ENCODE data around the gene JAZF1. TPM values are rescaled to one million over a fixed set of nuclear protein-coding genes. Genes with fewer than 3 reads are reported as not detected.

The JAZF1 gene
- total and polyA plus RNA-seq, 8 donors: 0.58 to 16.7 (median 7.2) TPM

DNA sequence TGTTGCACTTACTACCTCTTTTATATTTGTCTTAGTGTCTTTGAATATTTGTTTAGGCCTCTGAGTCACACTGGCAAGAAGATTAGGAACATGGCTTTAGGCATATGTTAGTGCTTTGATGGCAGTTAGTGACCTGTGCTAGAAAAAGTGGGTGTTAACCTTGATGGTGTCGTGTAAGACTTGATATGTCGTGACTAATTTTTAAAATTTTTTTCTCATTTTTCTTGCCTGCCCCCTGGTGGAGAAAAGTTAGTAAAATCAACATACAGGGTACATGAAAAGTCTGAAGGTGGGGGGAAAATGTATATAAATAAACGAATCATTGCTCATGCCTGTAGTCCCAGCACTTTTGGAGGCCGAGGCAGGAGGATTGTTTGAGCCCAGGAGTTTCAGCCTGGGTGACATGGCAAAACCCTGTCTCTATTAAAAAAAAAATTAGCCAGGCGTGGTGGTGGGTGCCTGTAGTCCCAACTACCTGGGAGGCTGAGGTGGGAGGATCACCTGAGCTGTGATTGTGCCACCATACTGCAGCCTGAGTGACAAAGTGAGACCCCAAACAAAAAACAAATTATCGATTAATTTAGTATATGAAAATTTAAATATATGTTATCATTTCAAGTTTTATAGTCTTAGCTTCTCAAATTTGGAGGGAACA is 396.1 kb downstream of the JAZF1 start:
- intact Hi-C loops (cut with DNase I; ENCODE audit: low total_unique reads): no loop called here
- TF ChIP-seq POLR2A (IDR thresholded peaks at IDR 0.05) (no peak), POLR2AphosphoS5 (IDR thresholded peaks at IDR 0.05) (peak in 1 of 3 donors; percentile 69)
- TF ChIP-seq, protein P1, sequence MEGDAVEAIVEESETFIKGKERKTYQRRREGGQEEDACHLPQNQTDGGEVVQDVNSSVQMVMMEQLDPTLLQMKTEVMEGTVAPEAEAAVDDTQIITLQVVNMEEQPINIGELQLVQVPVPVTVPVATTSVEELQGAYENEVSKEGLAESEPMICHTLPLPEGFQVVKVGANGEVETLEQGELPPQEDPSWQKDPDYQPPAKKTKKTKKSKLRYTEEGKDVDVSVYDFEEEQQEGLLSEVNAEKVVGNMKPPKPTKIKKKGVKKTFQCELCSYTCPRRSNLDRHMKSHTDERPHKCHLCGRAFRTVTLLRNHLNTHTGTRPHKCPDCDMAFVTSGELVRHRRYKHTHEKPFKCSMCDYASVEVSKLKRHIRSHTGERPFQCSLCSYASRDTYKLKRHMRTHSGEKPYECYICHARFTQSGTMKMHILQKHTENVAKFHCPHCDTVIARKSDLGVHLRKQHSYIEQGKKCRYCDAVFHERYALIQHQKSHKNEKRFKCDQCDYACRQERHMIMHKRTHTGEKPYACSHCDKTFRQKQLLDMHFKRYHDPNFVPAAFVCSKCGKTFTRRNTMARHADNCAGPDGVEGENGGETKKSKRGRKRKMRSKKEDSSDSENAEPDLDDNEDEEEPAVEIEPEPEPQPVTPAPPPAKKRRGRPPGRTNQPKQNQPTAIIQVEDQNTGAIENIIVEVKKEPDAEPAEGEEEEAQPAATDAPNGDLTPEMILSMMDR (IDR thresholded peaks at IDR 0.05): peak in 4 of 7 experiments; percentile 11 to 53 (median 34)
- WGBS, 5 donors: 48 to 60% (median 57%) methylated on average over 6 of the region's 6 CpGs
- peak in 1 of 2 donors; percentile 72 for DNase-seq
- peaks cover 17 to 45% (median 44%) of the 10 kb centered on the region in 4 donors for H3K36me3 ChIP-seq
- peak overlapping the region in 1 of 5 donors; percentile 24 for H3K27ac ChIP-seq
- H3K27me3 ChIP-seq: no peaks in the 10 kb centered on the region
- peaks cover 0 to 29% (median 20%) of the 10 kb centered on the region in 4 donors for H3K4me1 ChIP-seq
- H3K4me3 ChIP-seq: no peak overlapping the region
- no peaks in the 10 kb centered on the region for H3K9me3 ChIP-seq

DNA sequence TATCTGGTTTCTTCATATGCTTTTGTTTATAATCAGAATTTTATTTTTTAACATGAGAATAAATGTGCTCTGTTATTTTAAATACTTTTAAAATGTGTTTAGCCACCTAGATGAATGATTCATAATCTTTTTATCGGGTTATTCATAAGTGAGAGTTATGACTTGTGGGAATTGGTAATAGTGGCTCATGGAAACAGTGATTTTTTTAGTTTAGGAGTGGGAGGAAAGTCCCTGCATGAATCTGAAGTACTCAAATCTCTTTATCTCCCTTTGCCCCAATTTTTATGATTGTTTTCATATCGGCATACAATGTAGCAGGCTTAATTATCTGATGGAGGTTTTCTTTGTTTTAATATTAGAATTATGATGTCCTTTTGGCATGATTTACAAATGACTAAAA is 397.7 kb downstream of the JAZF1 start:
- peaks cover 0 to 29% (median 22%) of the 10 kb centered on the region in 4 donors for H3K4me1 ChIP-seq
- DNase-seq: no peak
- no peaks in the 10 kb centered on the region for H3K27me3 ChIP-seq
- no peak overlapping the region for H3K27ac ChIP-seq
- H3K9me3 ChIP-seq: no peaks in the 10 kb centered on the region
- no peak overlapping the region for H3K4me3 ChIP-seq
- TF ChIP-seq POLR2A (IDR thresholded peaks at IDR 0.05) (no peak), EP300 (IDR thresholded peaks at IDR 0.05) (no peak), POLR2AphosphoS5 (IDR thresholded peaks at IDR 0.05) (no peak)
- TF ChIP-seq, protein P1 (IDR thresholded peaks at IDR 0.05): no peak
- peaks cover 9 to 32% (median 30%) of the 10 kb centered on the region in 4 donors for H3K36me3 ChIP-seq
- intact Hi-C loops (cut with DNase I; ENCODE audit: low total_unique reads): no loop called here
- 25 to 47% (median 45%) methylated on average over 2 of the region's 2 CpGs for WGBS, 5 donors

DNA sequence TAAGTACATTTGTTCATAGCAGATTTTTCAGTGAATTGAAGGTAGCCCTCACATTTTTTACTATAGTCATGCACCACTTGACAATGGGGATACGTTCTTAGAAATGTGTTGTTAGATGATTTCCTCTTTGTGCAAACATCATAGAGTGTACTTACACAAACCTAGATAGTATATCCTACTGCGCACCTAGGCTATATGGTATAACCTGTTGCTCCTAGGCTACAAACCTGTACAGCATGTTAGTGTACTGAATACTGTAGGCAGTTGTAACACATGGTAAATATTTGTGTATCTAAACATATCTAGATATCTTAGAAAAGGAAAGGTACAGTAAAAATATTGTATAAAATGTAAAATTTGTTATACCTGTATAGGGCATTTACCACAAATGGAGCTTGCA is 399.4 kb downstream of the JAZF1 start:
- Histone ChIP-seq H3K27me3 (no peaks in the 10 kb centered on the region), H3K9me3 (no peaks in the 10 kb centered on the region), H3K36me3 (peaks cover 9 to 20% (median 14%) of the 10 kb centered on the region in 4 donors), H3K27ac (no peak overlapping the region), H3K4me3 (no peak overlapping the region), H3K4me1 (peaks cover 0 to 36% (median 26%) of the 10 kb centered on the region in 4 donors)
- no peak for DNase-seq
- intact Hi-C loops (cut with DNase I; ENCODE audit: low total_unique reads): no loop called here
- 48 to 78% (median 64%) methylated on average over 2 of the region's 2 CpGs for WGBS, 5 donors
- no peak for TF ChIP-seq EP300 (IDR thresholded peaks at IDR 0.05)
- no peak for TF ChIP-seq POLR2AphosphoS5 (IDR thresholded peaks at IDR 0.05)
- TF ChIP-seq, protein P1 (IDR thresholded peaks at IDR 0.05): no peak
- no peak for TF ChIP-seq POLR2A (IDR thresholded peaks at IDR 0.05)

Small RNAs within 50 kb of the gene (small RNA-seq; reads per million reads assigned to genes)
- gene RNU6-979P: 0 reads per million in 4 donors

Other genes with a start within 250 kb of the JAZF1 start
- gene CREB5, start 231.7 kb upstream of the JAZF1 start, total RNA-seq: 10 to 100 TPM in 2 of 5 donors, 1 to 10 TPM in 1, under 1 TPM in 1, not detected in 1; 0.89 to 30.3 (median 7.3) TPM
- 1 to 10 TPM in 2 of 3 donors, under 1 TPM in 1; 0.68 to 3.8 (median 1.5) TPM for gene CREB5, start 231.7 kb upstream of the JAZF1 start, polyA plus RNA-seq